NCI-H2196 (cell line): ENCODE results near the gene ADARB2.

Experiments used
- DNase-seq: peaks from one replicate; lab custom pipeline; 2025; ENCODE audit not compliant: unreplicated experiment; lab: John Stamatoyannopoulos, UW

Gene ADARB2

GRCh38 chr10:1300218-1300617 lies 437.1 kb downstream of the ADARB2 start:
- no peak for DNase-seq

GRCh38 chr10:1299041-1299726 lies 438.1 kb downstream of the ADARB2 start:
- no peak for DNase-seq

- no peak for DNase-seq
Measured at GRCh38 chr10:1297566-1298301, 439.6 kb downstream of the ADARB2 start.

GRCh38 chr10:1295756-1296480 lies 441.4 kb downstream of the ADARB2 start:
- no peak for DNase-seq

- DNase-seq, result no peak
Measured at GRCh38 chr10:1294748-1295147, 442.6 kb downstream of the ADARB2 start.

GRCh38 chr10:1293636-1294435 lies 443.5 kb downstream of the ADARB2 start:
- no peak for DNase-seq

- no peak for DNase-seq
Measured at GRCh38 chr10:1293157-1293556, 444.2 kb downstream of the ADARB2 start.

GRCh38 chr10:1292611-1293031 lies 444.7 kb downstream of the ADARB2 start:
- no peak for DNase-seq

GRCh38 chr10:1291178-1292090 lies 445.9 kb downstream of the ADARB2 start:
- DNase-seq, result no peak

- no peak for DNase-seq
Measured at GRCh38 chr10:1290071-1290471, 447.3 kb downstream of the ADARB2 start.

GRCh38 chr10:1289591-1289990 lies 447.7 kb downstream of the ADARB2 start:
- no peak for DNase-seq

- no peak for DNase-seq
Measured at GRCh38 chr10:1287971-1288401, 449.3 kb downstream of the ADARB2 start.

GRCh38 chr10:1287487-1287886 lies 449.8 kb downstream of the ADARB2 start:
- no peak for DNase-seq

- no peak for DNase-seq
Measured at GRCh38 chr10:1284076-1284475, 453.2 kb downstream of the ADARB2 start.

GRCh38 chr10:1281405-1281782 lies 455.9 kb downstream of the ADARB2 start:
- no peak for DNase-seq

- DNase-seq, result no peak
Measured at GRCh38 chr10:1280466-1281404, 456.6 kb downstream of the ADARB2 start.

- no peak for DNase-seq
Measured at GRCh38 chr10:1278306-1278705, 459.0 kb downstream of the ADARB2 start.

- no peak for DNase-seq
Measured at GRCh38 chr10:1274701-1275544, 462.4 kb downstream of the ADARB2 start.
